ENCODE results near the gene GNAL. TPM values are rescaled to one million over a fixed set of nuclear protein-coding genes. Genes with fewer than 3 reads are reported as not detected.

Gene GNAL
- total and polyA plus RNA-seq, 2 donors from 2014 or later = 1.8 to 9.7 TPM

DNA sequence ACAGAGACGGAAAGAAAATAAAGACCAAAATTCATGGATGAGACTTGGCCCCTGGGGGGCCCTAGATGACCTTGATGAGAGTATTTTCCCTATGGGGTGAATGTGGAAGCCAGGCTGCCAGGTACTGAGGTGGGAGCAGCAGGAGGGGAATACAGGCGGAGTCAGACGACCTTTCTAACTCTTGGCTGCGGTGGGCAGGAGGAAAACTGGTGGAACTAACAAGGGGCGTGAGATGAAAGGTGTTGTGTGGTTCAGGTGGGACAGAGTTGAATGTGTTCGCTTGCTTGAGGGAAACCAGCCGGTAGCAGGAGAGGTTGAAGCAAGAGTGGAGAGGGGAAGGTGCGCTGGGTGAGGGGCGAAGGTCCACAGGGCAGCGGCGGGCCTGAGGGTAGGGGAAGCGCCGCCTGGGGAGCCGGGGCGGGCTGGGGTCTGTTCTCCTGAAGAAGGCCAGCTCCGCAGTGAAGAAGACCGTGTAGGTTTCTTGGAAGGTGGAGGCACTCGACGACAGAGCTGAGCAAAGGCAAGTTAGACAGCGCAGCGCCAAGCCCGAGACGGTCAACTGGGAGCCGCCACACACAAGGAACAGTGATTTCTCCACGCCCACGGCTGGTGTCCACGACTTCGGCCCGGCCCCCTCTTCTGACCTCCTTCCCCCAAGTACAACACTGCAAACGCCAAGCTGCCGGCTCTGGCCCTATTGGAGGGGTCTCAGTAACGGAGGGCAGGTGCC, 61.7 kb downstream of the GNAL start:
- Histone ChIP-seq H3K9ac (ENCODE audit: low read length in 3 of 3) (no peak overlapping the region), H3K4me1 (ENCODE audit: control insufficient read depth in 2 of 3, insufficient read depth in 2 of 3, low read depth in 1 of 3, low read length in 3 of 3) (peaks cover 0 to 10% (median 0%) of the 10 kb centered on the region in 3 donors), H3K4me3 (ENCODE audit: low read length in 3 of 3) (no peak overlapping the region), H3K9me3 (ENCODE audit: control insufficient read depth in 2 of 3, insufficient read depth in 1 of 3, low read length in 3 of 3) (no peaks in the 10 kb centered on the region), H3K27me3 (ENCODE audit: control insufficient read depth, insufficient read depth, low read length) (peaks cover 17% of the 10 kb centered on the region), H3K27ac (ENCODE audit: low read depth in 2 of 2, low read length in 2 of 2) (no peak overlapping the region), H3K36me3 (ENCODE audit: control insufficient read depth in 2 of 3, insufficient read depth in 3 of 3, low read length in 3 of 3) (no peaks in the 10 kb centered on the region)
- FAIRE-seq (no peak), DNase-seq (no peak)
- TF ChIP-seq, protein P1, sequence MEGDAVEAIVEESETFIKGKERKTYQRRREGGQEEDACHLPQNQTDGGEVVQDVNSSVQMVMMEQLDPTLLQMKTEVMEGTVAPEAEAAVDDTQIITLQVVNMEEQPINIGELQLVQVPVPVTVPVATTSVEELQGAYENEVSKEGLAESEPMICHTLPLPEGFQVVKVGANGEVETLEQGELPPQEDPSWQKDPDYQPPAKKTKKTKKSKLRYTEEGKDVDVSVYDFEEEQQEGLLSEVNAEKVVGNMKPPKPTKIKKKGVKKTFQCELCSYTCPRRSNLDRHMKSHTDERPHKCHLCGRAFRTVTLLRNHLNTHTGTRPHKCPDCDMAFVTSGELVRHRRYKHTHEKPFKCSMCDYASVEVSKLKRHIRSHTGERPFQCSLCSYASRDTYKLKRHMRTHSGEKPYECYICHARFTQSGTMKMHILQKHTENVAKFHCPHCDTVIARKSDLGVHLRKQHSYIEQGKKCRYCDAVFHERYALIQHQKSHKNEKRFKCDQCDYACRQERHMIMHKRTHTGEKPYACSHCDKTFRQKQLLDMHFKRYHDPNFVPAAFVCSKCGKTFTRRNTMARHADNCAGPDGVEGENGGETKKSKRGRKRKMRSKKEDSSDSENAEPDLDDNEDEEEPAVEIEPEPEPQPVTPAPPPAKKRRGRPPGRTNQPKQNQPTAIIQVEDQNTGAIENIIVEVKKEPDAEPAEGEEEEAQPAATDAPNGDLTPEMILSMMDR (IDR thresholded peaks at IDR 0.05; ENCODE audit: borderline replicate concordance, extremely low read depth, insufficient read depth) = no peak
- intact Hi-C loops (cut with DNase I) = no loop called here

DNA sequence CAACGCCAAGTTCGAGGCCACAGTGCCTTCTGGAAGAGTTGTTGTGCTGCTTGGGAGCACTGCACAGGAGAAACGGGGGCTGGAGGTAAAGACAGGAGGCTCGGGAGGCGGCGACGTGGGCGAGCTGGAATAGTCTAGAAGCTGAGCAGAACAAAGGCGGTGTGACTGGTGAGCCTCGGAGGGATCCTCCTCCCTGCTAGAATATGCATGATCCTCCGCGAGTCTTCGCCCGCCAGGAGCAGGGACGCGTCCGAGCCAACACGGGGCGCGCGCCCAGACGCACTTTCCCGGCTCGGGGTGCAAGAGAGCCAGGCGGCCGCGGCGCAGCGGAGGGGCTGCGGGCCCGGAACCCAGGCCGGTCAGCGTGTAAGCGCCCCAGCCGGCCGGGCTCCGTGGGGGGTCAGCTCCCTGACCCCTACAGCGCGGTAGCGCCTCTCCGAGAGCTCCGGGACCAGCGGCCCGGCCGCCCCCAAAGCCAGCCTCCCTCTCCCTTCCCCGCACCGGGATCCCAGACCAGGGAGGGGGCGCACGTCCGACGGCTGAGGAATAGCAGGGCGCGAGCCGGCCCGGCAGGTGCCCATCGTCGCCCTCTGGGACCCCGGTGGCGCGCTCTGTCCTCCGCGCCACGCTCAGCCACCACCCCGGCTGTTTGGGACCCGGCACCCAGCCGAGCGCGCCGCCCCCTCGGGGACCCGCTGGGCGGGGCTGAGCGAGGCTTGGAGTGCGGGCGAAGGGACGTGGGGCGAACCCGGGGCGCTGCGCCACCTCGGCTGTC, 62.5 kb downstream of the GNAL start:
- TF ChIP-seq, protein P1 (IDR thresholded peaks at IDR 0.05; ENCODE audit: borderline replicate concordance, extremely low read depth, insufficient read depth) = no peak
- intact Hi-C loops (cut with DNase I) = no loop called here
- Histone ChIP-seq H3K27me3 (ENCODE audit: control insufficient read depth, insufficient read depth, low read length) (peaks cover 17% of the 10 kb centered on the region), H3K9ac (ENCODE audit: low read length in 3 of 3) (no peak overlapping the region), H3K9me3 (ENCODE audit: control insufficient read depth in 2 of 3, insufficient read depth in 1 of 3, low read length in 3 of 3) (no peaks in the 10 kb centered on the region), H3K4me3 (ENCODE audit: low read length in 3 of 3) (peak overlapping the region in 1 of 3 donors; percentile 32), H3K36me3 (ENCODE audit: control insufficient read depth in 2 of 3, insufficient read depth in 3 of 3, low read length in 3 of 3) (no peaks in the 10 kb centered on the region), H3K4me1 (ENCODE audit: control insufficient read depth in 2 of 3, insufficient read depth in 2 of 3, low read depth in 1 of 3, low read length in 3 of 3) (peaks cover 0 to 10% (median 0%) of the 10 kb centered on the region in 3 donors), H3K27ac (ENCODE audit: low read depth in 2 of 2, low read length in 2 of 2) (no peak overlapping the region)
- peak in 3 of 5 donors; percentile 31 to 59 (median 39) for DNase-seq
- no peak for FAIRE-seq

DNA sequence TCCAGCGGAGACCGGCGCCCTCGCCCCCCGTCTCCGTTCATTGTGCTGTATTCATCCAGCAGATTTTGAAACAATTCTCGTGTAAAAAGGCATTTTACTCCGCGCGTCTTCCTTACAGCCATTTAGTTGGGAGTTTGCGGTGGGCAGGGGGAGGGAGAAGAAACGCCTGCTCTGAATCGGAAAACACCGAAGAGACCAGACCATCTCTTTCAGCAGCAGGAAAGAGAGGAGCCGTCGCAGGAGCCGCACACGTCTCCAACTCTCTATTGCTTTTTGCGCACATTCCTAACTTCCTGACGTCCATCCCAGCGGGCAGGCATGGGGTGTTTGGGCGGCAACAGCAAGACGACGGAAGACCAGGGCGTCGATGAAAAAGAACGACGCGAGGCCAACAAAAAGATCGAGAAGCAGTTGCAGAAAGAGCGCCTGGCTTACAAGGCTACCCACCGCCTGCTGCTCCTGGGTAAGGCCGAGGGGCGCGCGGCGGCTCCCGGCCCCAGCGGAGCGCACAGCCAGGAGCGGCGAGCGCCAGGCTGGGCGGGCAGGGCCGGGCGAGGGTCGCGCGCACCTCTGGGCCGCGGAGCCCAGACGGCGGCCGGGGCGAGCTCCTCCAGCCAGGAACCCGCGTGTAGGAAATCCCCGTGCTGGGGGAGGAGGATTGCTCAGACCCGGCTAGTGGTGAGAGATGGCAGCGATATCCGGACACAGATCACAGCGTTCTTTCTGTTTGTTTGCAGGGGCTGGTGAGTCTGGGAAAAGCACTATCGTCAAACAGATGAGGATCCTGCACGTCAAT, 63.2 kb downstream of the GNAL start:
- H3K9me3 ChIP-seq (ENCODE audit: control insufficient read depth in 2 of 3, insufficient read depth in 1 of 3, low read length in 3 of 3) = no peaks in the 10 kb centered on the region
- H3K9ac ChIP-seq (ENCODE audit: low read length in 3 of 3) = no peak overlapping the region
- H3K36me3 ChIP-seq (ENCODE audit: control insufficient read depth in 2 of 3, insufficient read depth in 3 of 3, low read length in 3 of 3) = no peaks in the 10 kb centered on the region
- intact Hi-C loops (cut with DNase I) = no loop called here
- peaks cover 0 to 10% (median 0%) of the 10 kb centered on the region in 3 donors for H3K4me1 ChIP-seq (ENCODE audit: control insufficient read depth in 2 of 3, insufficient read depth in 2 of 3, low read depth in 1 of 3, low read length in 3 of 3)
- TF ChIP-seq, protein P1 (IDR thresholded peaks at IDR 0.05; ENCODE audit: borderline replicate concordance, extremely low read depth, insufficient read depth) = no peak
- peak in 4 of 5 donors; percentile 40 to 59 (median 50) for DNase-seq
- H3K27ac ChIP-seq (ENCODE audit: low read depth in 2 of 2, low read length in 2 of 2) = no peak overlapping the region
- H3K27me3 ChIP-seq (ENCODE audit: control insufficient read depth, insufficient read depth, low read length) = peaks cover 15% of the 10 kb centered on the region
- no peak for FAIRE-seq
- peak overlapping the region in 2 of 3 donors; percentile 30 to 32 for H3K4me3 ChIP-seq (ENCODE audit: low read length in 3 of 3)

Data from kidney (tissue), 14 donors.